GM20000 (cell line): Measurements from ENCODE around the gene TEX50.
"Not testable (repeated sequence)": the region's sequence is repeated elsewhere in the genome, so short reads cannot be mapped to it uniquely, and the experiment has no call there.

ENCODE experiments used
- DNase-seq: peaks from one replicate; pipeline ENCODE4 v3.0.0; 2012; ENCODE audit warnings: low spot score
- TF ChIP-seq, protein P1 (sequence below): IDR thresholded peaks from 2 replicates; pipeline ENCODE4 v1.5.1; 2012; ENCODE audit warnings: mild to moderate bottlenecking, control low read depth; ENCODE audit errors: extremely low read depth, missing control alignments

Gene TEX50

DNA sequence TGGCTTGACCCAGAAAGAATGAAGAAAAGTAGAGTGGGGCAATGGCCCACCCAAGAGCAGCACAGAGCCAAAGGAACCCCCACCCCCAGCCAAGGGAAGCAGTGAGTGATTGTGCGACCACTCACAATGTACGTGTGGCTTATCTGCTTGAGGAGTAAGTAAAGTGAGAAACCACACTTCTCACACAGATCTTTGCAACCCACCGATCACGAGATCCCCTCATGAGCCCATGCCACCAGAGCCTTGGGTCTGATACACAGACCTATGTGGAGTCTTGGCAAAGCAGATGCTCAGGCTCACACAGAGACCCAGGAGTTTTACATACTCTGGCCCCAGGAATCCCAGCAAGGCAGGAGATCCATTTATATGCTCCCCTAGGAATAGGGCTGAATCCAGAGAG, 18.3 kb upstream of the TEX50 start:
- TF ChIP-seq, protein P1, sequence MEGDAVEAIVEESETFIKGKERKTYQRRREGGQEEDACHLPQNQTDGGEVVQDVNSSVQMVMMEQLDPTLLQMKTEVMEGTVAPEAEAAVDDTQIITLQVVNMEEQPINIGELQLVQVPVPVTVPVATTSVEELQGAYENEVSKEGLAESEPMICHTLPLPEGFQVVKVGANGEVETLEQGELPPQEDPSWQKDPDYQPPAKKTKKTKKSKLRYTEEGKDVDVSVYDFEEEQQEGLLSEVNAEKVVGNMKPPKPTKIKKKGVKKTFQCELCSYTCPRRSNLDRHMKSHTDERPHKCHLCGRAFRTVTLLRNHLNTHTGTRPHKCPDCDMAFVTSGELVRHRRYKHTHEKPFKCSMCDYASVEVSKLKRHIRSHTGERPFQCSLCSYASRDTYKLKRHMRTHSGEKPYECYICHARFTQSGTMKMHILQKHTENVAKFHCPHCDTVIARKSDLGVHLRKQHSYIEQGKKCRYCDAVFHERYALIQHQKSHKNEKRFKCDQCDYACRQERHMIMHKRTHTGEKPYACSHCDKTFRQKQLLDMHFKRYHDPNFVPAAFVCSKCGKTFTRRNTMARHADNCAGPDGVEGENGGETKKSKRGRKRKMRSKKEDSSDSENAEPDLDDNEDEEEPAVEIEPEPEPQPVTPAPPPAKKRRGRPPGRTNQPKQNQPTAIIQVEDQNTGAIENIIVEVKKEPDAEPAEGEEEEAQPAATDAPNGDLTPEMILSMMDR = no peak
- no peak for DNase-seq

DNA sequence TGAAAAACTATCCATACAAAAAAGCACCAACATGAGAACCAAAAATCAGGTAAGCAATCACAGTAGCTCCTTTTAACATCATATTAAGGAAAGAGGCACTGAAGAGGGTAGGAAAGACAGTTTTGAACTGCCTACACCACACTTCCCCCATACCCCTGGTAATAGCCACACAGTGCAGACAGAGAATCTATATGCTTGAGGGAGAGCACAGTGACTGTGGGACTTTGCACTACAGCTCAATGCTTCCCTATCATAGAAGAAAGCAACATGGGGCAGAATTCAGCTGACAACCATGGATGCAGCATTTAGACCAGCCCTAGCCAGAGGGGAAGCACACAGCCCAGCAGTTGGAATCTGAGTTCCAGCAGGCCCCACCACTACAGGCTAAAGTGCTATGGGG, 7.9 kb upstream of the TEX50 start:
- DNase-seq = no peak
- TF ChIP-seq, protein P1 = no peak

DNA sequence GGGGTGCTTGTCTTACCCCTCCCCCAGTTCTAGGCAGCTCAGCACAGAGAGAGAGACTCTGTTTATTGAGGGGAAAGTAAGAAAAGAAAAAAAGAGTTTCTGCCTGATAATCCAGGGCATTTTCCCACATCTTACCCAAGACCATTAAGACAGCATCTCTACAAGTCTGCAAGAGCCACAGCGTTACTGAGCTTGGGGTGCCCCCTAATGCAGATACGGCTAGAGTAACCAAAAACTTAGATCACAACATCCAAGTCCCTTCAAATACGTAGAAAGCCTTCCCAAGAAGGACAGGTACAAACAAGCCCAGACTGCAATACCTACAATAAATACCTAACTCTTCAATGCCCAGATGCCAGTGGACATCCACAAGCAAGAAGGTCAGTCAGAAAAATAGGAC, 6.2 kb upstream of the TEX50 start:
- no peak for DNase-seq
- TF ChIP-seq, protein P1 = no peak

DNA sequence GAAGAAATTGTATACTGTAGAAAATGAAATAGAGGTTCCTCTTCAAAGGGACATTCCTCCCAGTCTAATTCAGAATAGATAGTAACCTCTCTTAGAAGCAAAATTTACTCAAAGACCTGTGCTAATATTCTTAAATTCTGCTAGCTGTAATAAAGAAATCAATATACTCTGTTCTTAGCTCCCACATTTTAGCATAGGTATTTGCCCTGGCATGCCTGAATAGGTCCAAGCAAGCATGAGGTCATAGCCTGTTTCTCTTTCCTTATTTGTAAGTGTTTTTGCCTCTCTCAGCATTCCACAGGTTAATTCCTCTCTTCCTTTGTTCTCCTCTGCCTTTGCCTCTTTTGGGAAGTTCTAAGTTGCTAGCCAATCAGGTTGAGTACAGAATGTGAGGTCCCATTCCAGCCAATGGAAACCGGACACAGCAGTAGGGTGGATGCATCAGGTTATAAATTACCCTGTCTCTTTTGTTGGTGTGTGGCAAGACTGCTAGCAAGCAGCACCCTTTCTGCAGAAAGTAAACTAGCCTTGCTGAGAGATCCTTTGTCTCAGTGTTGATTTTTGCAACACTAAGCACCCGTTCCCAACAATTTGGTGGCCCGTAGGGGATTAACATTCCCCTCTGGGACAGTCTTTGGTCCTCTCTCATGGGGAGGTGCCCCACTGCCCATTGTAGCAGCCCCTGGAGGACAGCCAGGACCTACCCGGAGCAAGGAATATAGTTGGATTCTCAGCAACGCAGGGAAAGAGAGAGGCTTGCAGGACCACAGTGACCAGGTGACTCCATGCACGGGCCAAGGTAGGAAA, 2.3 kb downstream of the TEX50 start:
- DNase-seq = not testable (repeated sequence)

DNA sequence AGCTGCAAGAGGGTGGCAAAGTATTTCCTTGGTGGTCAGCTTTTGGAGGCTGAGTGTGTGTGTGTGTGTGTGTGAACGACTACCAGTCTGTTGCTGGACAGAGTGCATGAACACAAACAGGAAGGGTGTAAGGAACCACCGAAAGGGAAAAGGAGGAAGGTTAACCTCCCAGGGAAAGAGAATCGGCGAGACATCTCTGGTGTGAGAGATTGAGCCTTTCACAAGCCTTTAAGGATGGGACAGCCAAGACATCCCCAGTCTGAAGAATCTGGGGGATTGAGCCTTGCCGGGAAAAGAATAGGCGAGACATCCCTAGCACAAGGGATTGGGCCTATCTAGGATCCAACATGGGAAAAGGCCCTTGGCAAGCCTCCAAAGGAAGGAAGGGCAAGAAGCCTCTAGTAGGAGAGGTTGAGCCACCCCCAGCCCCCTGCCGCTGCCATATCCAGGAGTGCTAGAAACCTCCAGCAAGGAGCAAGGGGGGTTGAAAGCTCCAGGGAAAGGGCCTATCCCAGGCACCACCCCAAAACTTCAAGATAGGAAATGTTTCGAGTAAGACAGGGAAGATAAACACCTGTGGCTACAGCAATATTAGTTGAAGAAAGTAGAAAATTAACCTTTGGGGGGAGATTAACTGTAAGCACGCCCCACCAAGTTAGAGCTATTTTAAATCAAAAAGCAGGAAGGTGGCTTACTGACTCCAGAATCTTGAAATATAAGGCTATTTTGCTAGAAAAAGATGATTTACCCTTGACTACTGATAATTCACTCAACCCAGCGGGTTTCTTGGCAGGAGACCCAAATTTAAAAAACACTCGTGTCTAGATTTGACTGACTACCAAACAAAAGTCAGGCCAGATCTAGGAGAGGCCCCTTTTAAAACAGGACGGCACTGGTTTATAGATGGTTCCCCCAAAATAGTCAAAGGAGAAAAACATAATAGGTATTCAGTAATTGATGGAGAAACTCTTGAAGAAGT, 3.2 kb downstream of the TEX50 start:
- TF ChIP-seq, protein P1 = no peak
- DNase-seq = no peak

DNA sequence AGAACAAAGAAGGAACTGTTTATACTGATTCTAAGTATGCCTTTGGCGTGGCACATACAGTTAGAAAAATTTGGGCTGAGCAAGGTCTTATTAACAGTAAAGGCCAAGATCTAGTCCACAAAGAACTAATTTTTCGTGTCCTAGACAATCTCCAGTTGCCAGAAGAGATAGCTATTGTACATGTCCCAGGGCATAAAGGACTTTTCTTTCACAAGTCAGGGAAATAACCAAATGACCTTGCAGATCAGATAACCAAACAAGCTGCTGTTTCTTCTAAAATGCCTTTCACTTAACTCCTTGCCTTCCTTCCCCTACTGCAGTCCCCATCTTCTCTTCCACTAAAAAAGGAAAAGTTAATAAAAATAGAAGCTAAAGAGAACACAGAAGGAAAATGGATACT, 4.0 kb downstream of the TEX50 start:
- DNase-seq = no peak
- TF ChIP-seq, protein P1 = no peak

DNA sequence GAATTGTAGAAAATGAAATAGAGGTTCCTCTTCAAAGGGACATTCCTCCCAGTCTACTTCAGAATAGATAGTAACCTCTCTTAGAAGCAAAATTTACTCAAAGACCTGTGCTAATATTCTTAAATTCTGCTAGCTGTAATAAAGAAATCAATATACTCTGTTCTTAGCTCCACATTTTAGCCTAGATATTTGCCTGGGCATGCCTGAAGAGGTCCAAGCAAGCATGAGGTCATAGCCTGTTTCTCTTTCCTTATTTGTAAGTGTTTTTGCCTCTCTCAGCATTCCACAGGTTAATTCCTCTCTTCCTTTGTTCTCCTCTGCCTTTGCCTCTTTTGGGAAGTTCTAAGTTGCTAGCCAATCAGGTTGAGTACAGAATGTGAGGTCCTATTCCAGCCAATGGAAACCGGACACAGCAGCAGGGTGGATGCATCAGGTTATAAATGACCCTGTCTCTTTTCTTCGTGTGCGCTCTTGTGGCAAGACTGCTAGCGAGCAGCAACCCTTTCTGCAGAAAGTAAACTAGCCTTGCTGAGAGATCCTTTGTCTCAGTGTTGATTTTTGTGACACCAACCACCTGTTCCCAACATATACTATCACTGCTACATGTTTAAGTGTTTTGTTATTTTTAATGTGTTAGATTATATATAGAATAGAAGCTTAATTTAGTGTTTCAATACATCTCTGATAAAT, 7.5 kb downstream of the TEX50 start:
- DNase-seq = not testable (repeated sequence)

DNA sequence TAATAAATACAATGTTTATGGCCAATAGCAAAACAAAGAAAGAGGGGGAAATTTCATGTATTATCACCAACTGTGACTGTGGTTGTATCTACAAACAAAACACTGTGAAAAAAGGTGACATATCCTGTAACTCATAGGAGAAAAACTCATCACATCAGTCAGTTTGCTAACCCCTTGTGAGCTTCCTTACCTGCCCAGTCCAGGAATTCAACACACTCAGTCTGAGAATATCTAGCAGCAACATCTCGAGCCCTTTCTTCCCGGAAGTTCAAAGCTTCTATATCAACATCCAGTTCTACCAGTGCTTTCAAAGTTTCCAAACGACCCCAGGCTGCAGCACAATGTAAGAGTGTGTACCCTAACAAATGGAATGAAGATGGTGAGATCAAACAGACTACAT, 11.5 kb downstream of the TEX50 start:
- DNase-seq = no peak
- TF ChIP-seq, protein P1 = no peak
